Osteoblast (primary cell): Measurements from ENCODE around the gene SSBP2. TPM values are rescaled to one million over a fixed set of nuclear protein-coding genes. Genes with fewer than 3 reads are reported as not detected.

ENCODE experiments used
- DNase-seq: peaks from one replicate; pipeline ENCODE4 v3.0.0; 2011; ENCODE audit warnings: low spot score, mixed read lengths; ENCODE audit not compliant: insufficient read length; ENCODE audit errors: missing footprints
- H2AFZ ChIP-seq: 2 replicates; pipeline ENCODE4 v1.6.0; 2011; ENCODE audit warnings: mild to moderate bottlenecking, low read length
- H3K27ac ChIP-seq: 2 replicates; pipeline ENCODE4 v1.5.1; 2011; ENCODE audit warnings: mild to moderate bottlenecking, low read depth, low read length, moderate library complexity
- H3K27me3 ChIP-seq: 2 replicates; pipeline ENCODE4 v1.6.0; 2012; ENCODE audit warnings: mild to moderate bottlenecking, control low read depth, inconsistent platforms, low read length, moderate library complexity; ENCODE audit not compliant: insufficient read depth
- H3K36me3 ChIP-seq: 2 replicates; pipeline ENCODE4 v1.5.1; 2011; ENCODE audit warnings: mild to moderate bottlenecking, low read length, control low read depth, moderate library complexity; ENCODE audit not compliant: insufficient read depth
- H3K4me1 ChIP-seq: 2 replicates; pipeline ENCODE4 v1.5.1; 2011; ENCODE audit warnings: mild to moderate bottlenecking, low read length, control low read depth, moderate library complexity; ENCODE audit not compliant: insufficient read depth
- H3K4me2 ChIP-seq: 2 replicates; pipeline ENCODE4 v1.6.0; 2011; ENCODE audit warnings: mild to moderate bottlenecking, low read length; ENCODE audit not compliant: insufficient read depth
- H3K4me3 ChIP-seq: fragments of 200-600 bp; sonication (generic); 3 replicates; pipeline ENCODE4 v1.5.1; 2012; ENCODE audit warnings: mild to moderate bottlenecking, low read length, inconsistent platforms; ENCODE audit not compliant: insufficient read depth
- H3K79me2 ChIP-seq: 2 replicates; pipeline ENCODE4 v1.6.0; 2012; ENCODE audit warnings: mild to moderate bottlenecking, low read length, control low read depth, inconsistent platforms; ENCODE audit not compliant: insufficient read depth
- H3K9me3 ChIP-seq: 2 replicates; pipeline ENCODE4 v1.5.1; 2011; ENCODE audit warnings: low read depth, low read length, control low read depth
- H4K20me1 ChIP-seq: 2 replicates; pipeline ENCODE4 v1.6.0; 2012; ENCODE audit warnings: mild to moderate bottlenecking, low read length, control low read depth; ENCODE audit not compliant: insufficient read depth
- CTCF ChIP-seq: IDR thresholded peaks from 2 replicates; pipeline ENCODE4 v1.5.1; 2011; ENCODE audit warnings: mild to moderate bottlenecking, low read depth, low read length, moderate library complexity; ENCODE audit errors: extremely low read depth
- total RNA-seq: library from RNA; depleted of rRNA; stranded (reverse); fragments of >200 nt; gene quantifications from 2 replicates; pipeline ENCODE4 v1.2.3, GENCODE V29; 2012

Gene SSBP2
- total RNA-seq, 1 donor, result 18.1 TPM

GRCh38 chr5:81370912-81371311, 380.0 kb downstream of the SSBP2 start:
- no peak for TF ChIP-seq CTCF
- Histone ChIP-seq H3K27me3 (no peaks in the 10 kb centered on the region), H3K27ac (no peak overlapping the region), H3K36me3 (no peaks in the 10 kb centered on the region), H3K4me3 (no peak overlapping the region), H2AFZ (no peak overlapping the region), H3K4me1 (no peaks in the 10 kb centered on the region), H4K20me1 (no peaks in the 10 kb centered on the region), H3K9me3 (no peaks in the 10 kb centered on the region), H3K79me2 (no peaks in the 10 kb centered on the region), H3K4me2 (no peak overlapping the region)
- no peak for DNase-seq

- Histone ChIP-seq H4K20me1 (no peaks in the 10 kb centered on the region), H3K4me3 (no peak overlapping the region), H3K36me3 (no peaks in the 10 kb centered on the region), H3K9me3 (no peaks in the 10 kb centered on the region), H3K79me2 (no peaks in the 10 kb centered on the region), H3K4me1 (no peaks in the 10 kb centered on the region), H3K27ac (no peak overlapping the region), H3K27me3 (no peaks in the 10 kb centered on the region), H2AFZ (no peak overlapping the region), H3K4me2 (no peak overlapping the region)
- no peak for TF ChIP-seq CTCF
- no peak for DNase-seq
Observed at GRCh38 chr5:81365541-81365940, 385.4 kb downstream of the SSBP2 start.

GRCh38 chr5:81363093-81363871, 387.6 kb downstream of the SSBP2 start:
- DNase-seq, result no peak
- TF ChIP-seq CTCF, result no peak

More at GRCh38 chr5:81363093-81363871, 387.6 kb downstream of the SSBP2 start:
- no peaks in the 10 kb centered on the region for H3K36me3 ChIP-seq
- H3K27ac ChIP-seq, result no peak overlapping the region
- no peaks in the 10 kb centered on the region for H3K9me3 ChIP-seq
- H3K79me2 ChIP-seq, result no peaks in the 10 kb centered on the region
- H3K4me1 ChIP-seq, result no peaks in the 10 kb centered on the region
- H3K27me3 ChIP-seq, result no peaks in the 10 kb centered on the region
- no peak overlapping the region for H2AFZ ChIP-seq
- no peak overlapping the region for H3K4me2 ChIP-seq
- no peak overlapping the region for H3K4me3 ChIP-seq
- no peaks in the 10 kb centered on the region for H4K20me1 ChIP-seq

Other genes starting within 250 kb of the SSBP2 start
- gene ATG10, start 220.9 kb upstream of the SSBP2 start, total RNA-seq, result 6.5 and 7.4 TPM in 2 replicates